KBM-7 (cell line): ENCODE results near the gene DHX35.
"Not testable (repeated sequence)": the region's sequence is repeated elsewhere in the genome, so short reads cannot be mapped to it uniquely, and the experiment has no call there.

Experiments used
- DNase-seq: peaks from one replicate; pipeline ENCODE4 v3.0.0-alpha.2; 2015
- in situ Hi-C: fragments of 300-500 bp; cut with MboI; formaldehyde crosslinking; loops from 2 replicates; pipeline ENCODE4 v1.14.3; 2020; ENCODE audit warnings: low sequenced_read_pairs, low pct_unique_long_range_greater_than_20kb, mixed read lengths

The DHX35 gene

DNA sequence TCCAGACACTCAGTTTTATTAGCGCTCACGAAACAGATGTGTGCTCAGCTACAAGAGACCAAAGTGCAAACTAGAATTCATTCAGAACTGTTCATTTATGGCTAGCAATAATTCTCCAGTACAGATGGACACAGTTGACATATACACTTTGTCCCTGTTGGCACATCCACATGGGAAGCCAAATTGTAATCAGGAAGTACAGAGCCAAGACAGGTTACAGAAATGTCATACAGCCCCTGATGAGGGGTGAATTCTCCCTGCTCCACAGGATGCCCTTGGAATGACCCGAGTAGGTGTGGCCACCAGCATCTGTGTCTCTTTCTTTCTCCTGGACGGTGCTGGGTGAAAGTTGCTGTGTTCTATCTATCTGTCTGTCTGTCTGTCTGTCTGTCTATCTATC, 7.6 kb downstream of the DHX35 start:
- in situ Hi-C loops: no loop called here
- no peak for DNase-seq

DNA sequence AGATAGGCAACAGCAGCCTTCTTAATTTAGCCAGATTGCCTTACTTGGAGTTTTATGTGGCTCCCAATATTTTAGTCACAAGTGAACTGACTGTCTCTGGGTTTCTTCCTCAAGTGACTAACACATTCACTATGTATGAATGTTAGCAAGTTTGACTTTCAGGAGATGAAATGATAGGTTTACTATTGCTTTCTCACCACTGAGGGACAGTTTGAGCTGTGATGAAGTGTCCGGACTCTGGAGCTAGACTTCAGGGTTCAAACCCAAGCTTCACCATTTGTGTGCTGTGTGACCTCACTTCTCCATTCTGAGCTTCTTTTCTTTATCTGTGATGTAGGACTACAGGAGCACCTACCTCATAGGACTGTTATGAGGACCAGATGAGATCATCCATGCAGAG, 8.2 kb downstream of the DHX35 start:
- in situ Hi-C loops: no loop called here

DNA sequence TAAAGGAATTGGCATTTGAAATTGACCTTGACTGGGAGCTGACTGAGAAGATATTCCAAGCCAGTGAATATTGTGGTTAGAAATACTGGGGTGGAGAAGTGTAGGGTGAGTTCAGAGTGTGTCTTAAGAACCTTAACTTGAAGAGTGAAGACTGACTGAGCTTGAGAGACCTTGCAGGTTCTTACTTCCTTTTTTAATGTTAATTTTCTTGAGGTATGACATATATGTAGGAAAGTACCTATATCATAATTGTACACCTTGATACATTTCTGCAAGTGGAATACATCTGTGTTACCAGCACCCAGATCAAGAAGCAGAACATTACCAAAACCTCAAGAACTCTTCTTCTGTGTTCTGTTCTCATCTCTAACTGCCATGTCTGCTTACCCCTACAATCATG, 11.0 kb downstream of the DHX35 start:
- in situ Hi-C loops: no loop called here
- DNase-seq: no peak

More for the DNA sequence above, 8.2 kb downstream of the DHX35 start:
- no peak for DNase-seq

DNA sequence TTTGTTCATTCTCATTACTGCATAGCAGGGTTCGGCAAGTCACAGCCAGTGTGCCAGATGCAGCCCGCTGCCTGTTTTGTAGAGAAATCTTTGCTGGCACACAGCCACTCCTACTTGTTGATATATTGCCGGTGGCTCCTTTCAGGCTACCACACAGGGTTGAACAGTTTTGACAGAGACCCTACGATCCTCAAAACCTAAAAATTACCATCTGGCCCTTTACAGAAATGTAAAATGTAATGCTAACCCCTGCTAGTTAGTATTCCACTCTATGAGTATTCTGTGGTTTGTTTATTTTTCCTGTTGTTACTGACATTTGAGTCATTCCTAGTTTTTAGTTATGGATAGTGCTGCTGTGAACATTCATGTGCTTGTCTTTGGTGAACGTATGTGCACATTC, 11.5 kb downstream of the DHX35 start:
- DNase-seq: no peak

DNA sequence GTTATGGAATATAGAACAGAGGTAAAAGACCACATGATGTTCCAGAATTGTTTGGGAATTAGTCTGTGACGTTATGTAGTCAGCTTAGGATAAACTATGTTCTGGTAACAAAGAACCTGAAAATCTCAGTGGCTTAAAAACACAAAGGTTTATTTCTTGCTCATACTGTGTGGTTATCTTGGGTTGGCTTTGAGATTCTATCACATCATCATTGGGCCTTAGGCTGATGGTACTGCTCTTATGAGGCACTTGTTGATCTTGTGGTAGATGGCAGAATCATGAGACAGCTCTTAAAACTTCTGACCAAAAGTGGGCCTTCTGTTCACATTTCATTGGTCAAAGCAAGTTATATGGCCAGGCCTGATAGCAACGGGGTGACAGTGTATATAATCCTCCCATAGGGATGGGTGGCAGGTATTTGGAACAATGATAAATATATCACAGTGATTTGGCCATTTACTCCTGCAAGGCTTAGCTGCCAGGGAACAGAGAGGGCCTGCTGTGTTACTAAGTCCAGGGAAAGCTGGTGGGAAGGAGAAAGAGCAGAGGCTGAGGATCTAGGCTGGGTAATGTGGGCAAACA, 13.5 kb downstream of the DHX35 start:
- in situ Hi-C loops: no loop called here
- DNase-seq: no peak

More for the DNA sequence above, 11.5 kb downstream of the DHX35 start:
- in situ Hi-C loops: no loop called here

DNA sequence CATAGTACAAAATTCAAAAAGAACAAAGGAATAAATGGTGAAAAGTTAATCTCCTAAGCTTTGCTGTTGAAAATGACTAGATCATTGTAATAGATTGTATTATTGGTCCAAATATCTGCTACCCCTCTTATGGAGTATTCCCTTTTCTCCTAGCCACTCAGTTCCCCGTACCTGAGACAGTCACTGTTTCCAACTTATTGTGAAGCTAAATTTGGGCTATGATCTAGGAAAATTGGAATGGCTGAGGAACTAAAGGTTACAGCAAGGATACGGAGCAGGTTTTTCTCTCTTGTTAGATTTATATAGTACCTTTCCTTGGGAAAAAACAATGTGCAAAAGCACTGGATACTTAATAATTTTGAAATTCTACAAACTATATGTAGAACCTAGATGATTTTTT, 17.3 kb downstream of the DHX35 start:
- in situ Hi-C loops: no loop called here
- no peak for DNase-seq

DNA sequence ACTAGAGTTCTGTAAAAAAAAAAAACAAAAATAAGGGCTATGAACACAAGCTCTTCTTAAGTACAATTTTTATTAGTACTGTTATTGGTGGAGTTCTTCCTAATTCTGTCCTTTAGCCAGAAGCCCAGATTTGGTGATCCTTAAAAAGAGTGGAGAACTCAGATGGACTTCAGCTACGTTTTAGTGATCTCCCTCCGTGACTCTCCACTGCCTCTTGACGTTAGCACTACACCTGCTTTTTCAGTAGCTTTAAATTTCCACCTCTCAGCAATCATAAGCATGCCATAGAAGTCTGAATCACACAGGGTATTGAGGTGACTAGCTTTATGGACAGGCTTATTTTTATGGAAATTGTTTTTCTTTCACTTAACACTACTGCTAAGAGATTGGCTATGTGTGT, 17.7 kb downstream of the DHX35 start:
- DNase-seq: no peak
- in situ Hi-C loops: no loop called here

DNA sequence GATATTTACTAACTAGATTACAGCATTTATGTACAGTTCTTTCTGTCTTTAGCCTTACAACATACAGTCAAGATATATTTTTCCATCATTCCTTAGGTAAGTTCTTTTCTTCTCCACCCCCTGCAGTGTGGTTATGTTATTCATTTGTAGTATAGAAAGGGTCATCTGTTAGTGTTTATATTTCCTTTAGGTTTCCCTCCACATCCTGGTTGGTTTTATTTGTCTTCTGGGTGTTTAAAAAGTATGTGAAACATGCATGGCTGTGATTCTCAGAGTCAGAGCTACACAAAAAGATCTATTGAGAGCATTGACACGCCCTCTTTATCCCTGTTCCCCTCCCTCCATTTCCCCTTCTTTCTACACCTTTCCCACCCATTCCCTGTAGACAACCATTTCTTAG, 20.1 kb downstream of the DHX35 start:
- DNase-seq: no peak
- in situ Hi-C loops: no loop called here

DNA sequence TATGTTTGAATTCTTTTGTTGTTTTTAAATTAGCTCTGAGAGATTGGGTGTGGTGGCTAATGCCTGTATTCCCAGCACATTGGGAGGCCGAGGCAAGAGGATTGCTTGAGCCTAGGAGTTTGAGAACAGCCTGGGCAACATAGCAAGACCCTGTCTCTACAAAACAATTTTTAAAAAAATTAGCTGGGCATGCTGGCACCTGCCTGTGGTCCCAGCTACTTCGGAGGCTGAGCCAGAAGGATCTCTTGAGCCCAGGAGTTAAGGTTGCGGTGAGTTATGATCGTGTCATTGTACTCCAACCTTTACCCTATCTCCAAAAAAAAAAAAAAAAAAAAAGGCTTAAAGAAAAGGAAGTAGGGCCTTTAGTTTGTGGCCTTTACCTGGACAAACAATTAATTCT, 22.9 kb downstream of the DHX35 start:
- no peak for DNase-seq
- in situ Hi-C loops: no loop called here

DNA sequence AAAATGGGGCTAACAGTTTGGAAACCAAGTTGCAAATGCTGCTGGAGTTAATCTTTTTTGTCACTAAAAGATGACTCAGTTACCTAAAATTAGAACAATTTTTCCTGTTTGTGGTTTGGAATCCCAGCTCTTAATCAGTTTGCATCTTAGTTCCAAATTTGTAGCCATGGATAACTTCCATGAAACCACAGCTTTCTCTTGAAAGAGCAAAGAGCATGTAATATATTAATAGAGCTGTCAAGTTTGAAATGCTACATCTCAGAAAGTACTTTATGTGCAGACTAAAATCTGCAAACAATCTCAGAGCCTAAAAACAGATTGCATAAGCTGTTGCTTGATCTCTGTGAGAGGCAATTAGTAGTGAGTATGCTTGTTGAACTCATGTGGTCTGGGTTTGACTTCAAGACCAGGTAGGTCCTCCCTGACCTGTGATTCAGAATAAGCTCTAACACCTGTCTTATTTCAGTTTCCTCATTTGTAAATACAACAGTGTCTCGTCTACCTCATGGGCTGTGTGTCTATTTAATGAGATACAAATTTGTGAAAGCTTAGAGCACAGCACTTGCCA, 23.5 kb downstream of the DHX35 start:
- in situ Hi-C loops: no loop called here
- DNase-seq: peak; percentile 37

DNA sequence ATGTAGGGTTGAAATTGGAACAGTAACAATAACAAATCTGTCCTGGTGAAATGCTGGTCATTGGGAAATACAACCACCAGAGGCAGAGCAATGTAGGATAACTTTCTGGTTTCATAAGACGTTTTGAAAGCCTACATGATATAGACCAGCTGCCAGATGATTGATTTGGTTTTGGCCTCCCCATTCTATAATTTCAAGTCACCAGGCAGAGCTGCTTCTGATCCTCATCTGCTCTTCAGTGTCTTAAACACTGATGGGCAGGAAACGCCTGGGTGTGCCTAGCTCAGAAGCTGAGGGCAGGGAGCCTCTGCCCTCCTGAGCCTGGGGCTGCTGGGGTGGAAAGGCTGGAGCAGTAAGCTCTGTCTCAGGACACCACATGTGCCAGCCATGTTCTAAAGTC, 24.5 kb downstream of the DHX35 start:
- DNase-seq: no peak
- in situ Hi-C loops: no loop called here

DNA sequence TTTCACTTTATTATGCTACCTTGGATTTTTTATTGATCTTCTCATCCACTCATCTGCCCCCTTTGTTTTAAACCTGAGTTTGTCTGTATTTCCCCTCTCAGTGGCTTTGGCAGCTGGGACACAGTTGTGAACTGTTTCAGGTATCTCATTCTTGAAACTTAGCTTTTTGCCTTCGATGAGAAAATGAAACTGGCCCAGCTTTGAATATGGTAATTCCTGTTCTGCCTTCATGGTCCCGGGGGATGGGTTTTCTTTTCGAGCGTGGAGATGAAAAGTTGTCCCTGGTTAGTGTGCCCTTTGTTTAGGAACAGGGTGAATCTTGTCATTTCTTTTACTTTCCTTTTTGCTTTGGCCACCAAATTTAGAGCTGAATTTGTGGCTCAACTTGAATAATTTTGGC, 25.6 kb downstream of the DHX35 start:
- in situ Hi-C loops: no loop called here
- no peak for DNase-seq

DNA sequence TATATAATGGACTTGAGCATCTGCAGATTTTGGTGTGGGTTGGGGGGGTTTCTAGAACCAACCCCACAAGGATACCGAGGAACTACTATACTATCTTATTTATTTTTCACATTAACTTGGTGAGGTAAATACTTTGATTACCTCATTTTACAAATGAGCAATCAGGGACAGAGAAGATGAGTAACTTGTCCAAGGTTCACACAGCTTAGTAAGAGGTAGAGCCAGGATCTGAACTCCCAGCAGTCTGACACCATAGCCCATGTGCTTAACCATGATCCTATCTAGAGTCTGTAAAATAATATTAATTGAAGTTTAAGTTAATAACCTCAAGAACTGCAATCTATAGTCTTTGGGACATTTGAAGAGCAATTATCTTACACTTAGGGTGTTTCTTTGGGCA, 28.6 kb downstream of the DHX35 start:
- DNase-seq: no peak
- in situ Hi-C loops: no loop called here

DNA sequence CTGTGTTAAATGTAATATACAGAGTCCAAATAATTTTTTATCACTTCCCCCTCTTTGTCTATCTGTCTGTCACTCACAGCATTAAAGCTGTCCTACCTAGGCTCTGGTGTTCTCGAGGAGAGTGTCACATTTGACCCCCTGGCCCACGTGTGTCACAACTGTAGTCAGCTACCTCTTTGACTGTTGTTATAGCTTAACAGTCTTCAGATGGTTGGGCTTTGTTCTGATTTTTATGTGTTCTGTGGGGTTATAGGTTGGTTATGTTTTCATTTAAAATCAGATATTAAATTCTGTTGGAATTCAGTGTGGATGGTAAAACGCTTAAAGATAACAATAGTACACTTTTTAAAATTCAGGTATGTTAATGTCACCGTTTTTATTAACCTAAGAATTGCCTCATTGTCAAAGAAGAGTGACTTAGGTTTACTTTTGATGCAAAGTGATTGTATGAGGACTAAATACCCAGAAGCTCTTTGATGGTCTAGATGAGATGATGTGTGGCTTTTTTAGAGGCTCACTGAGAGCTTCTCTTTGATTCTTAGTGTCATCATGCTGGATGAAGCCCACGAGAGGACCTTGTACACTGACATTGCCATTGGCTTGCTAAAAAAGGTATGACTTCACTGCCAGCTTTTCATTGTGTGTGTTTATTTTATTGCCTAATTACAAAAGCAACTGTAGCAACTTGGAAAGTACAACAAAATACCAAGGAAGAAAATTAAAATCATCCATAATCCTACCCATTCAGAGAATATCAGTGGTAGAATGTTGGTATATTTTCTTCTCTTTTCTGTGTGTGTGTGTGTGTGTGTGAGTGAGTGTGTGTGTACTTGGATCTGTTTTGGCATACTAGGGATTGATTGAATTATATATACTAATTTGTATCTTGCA, 29.9 kb downstream of the DHX35 start:
- DNase-seq: no peak
- in situ Hi-C loops: no loop called here

DNA sequence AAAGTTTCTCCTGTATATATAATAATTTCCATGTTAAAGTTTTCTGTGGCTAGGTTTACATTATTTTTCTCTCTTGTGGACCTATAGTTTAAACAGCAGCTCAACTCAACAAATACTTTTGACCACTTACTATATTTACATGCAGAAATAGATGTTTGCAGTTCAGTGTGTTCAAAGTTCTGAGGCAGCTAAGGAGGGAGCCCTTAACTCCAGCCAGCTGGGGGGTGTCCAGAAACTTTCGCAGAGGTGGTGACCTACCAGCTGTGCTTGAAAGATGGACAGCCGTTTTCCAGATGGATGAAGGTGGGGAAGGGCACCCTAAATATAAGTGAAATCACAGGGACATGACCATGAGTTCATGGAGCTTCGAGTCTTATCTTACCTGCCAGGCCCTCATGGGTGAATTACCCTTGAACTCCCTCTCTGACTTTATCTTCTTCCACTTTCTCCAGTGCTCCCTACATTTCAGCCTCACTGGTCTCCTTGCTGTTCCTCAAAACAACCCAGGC, 33.4 kb downstream of the DHX35 start:
- in situ Hi-C loops: no loop called here
- no peak for DNase-seq

DNA sequence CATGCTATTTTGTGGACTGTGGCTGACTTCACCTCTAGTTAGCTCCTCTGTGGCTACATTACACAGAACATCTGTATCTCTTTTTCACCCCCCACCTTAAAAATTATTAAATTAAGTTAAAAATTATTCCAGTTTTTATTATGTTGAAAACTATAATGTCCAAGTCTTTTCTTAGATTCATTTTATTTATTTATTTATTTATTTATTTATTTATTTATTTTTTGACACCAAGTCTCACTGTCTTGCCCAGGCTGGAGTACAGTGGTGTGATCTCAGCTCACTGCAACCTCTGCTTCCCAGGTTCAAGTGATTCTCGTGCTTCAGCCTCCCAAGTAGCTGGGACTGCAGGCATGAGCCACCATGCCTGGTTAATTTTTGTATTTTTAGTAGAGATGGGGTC, 34.7 kb downstream of the DHX35 start:
- DNase-seq, in situ Hi-C loops: not testable (repeated sequence)

DNA sequence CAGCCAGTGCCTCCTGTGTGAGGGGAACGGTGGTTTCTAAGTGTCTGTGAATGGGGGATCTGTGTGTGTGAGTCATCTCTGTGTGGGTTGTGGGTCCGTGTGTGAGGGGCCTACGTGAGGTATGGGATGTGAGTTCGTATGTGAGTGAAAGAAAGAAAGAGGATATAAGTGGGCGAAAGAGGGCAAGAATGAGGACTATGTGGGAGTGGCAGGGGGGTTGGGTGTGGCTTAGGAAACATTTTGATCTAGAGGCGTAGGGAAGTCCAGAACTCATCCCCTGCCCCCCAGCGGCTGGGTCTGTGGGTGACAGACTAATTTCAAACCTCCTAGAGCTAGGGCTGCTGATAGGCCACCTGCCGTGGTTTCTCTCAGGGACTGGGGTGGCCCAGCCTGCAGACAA, 35.5 kb downstream of the DHX35 start:
- in situ Hi-C loops: no loop called here
- DNase-seq: peak; percentile 11

DNA sequence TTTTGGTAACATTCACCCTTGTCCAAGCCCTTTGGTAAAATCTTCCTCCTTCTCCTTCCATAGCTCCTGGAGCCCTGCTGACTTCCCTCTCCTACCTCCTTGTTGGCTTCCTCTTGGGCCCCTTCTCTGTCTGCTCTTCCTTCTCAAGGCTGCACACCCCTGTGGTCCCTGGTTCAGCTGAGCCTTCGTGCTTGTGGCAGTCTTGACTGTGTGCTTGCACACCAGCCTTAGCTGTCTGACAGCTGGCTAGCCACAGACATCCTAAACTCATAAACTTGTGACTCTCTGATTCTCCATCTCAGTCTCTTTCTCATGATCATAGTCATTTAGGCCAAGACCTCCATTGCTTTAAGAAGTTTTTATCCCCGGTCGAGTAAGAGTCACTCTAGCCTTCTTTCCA, 37.1 kb downstream of the DHX35 start:
- in situ Hi-C loops: no loop called here
- no peak for DNase-seq

DNA sequence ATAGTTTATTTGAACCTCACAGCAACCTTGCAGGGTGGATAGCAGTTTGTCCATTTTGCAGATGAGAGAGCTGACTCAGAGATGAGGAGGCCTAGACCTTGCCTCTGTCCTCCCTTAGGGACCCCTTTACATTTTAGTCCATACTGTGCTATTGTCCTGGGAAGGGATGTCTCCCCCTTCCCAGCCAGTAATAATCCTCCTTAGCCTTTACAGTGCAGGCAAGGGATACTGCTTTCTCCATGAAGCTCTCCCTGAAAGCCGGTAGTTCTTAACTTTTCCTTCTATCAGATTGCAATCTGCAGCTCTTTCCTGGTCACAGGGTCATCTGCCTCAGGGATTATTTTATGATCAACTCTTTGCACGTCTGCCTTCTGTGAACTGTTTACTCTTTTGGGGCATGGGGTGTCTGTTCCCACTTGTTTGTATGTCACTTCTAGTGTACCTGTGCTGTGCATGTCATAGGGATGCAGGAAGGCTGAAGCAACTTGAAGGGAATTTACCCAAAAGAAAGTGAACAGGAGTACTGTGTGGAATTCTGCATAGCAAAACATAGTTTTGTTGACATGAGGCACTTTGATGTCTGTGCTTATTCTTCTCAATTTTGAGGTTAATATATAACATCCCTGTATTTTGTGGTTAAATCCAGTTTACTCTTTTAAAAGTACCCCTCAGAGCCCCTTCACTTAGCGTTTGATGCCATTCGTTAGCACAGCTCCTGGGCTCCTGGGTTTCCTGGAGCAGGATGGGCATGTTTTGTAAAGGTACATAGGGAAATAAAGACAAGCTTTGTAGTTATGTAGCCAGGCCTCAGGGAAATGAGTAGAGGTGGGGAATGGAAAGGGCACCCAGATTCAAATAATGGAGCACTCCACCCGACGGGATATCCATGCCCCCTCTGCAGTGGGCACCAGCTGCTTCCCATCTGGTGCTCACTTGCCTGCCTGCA, 38.1 kb downstream of the DHX35 start:
- no peak for DNase-seq
- in situ Hi-C loops: no loop called here
